Stimulated activated CD4-positive, alpha-beta T cell treated with anti-CD3 and anti-CD28 coated beads, Interleukin-2, amount 100 ng/mL, for 24 hours (primary cell): ENCODE data around the gene ATP9B.

Source experiments
- DNase-seq, 2 donors: peaks; one replicate each; pipeline ENCODE4 v3.0.0-alpha.2; 2020

ATP9B gene

GRCh38 chr18:79416677-79417052 lies 347.5 kb downstream of the ATP9B start:
- DNase-seq, result no peak

GRCh38 chr18:79418236-79418635 lies 349.0 kb downstream of the ATP9B start:
- no peak for DNase-seq

GRCh38 chr18:79418642-79419041 lies 349.4 kb downstream of the ATP9B start:
- no peak for DNase-seq

GRCh38 chr18:79420033-79420745 lies 351.0 kb downstream of the ATP9B start:
- no peak for DNase-seq

- no peak for DNase-seq
Measured at GRCh38 chr18:79421275-79421857, 352.2 kb downstream of the ATP9B start.

GRCh38 chr18:79422022-79422782 lies 353.0 kb downstream of the ATP9B start:
- no peak for DNase-seq

- no peak for DNase-seq
Measured at GRCh38 chr18:79422783-79423165, 353.6 kb downstream of the ATP9B start.

GRCh38 chr18:79423211-79424007 lies 354.2 kb downstream of the ATP9B start:
- no peak for DNase-seq

- DNase-seq, result no peak
Measured at GRCh38 chr18:79424008-79424565, 354.9 kb downstream of the ATP9B start.

GRCh38 chr18:79424880-79425568 lies 355.8 kb downstream of the ATP9B start:
- no peak for DNase-seq

GRCh38 chr18:79425569-79425886 lies 356.3 kb downstream of the ATP9B start:
- DNase-seq, result no peak

GRCh38 chr18:79426376-79427300 lies 357.4 kb downstream of the ATP9B start:
- DNase-seq, result no peak

- DNase-seq, result no peak
Measured at GRCh38 chr18:79427368-79428225, 358.4 kb downstream of the ATP9B start.
